Body of pancreas (tissue), 4 donors: ENCODE data around the gene WWOX.

Source experiments
- CTCF ChIP-seq, 7 experiments: fragments of 450-650 bp in 4 of 7; fragments of 200-600 bp in 3 of 7; sonication (generic) in 3 of 7; IDR thresholded peaks; one replicate each; pipeline ENCODE4 v1.5.1; 2016 to 2019; ENCODE audit warnings: antibody characterized with exemption in 7 of 7
- POLR2A ChIP-seq, 3 donors: fragments of 450-650 bp; IDR thresholded peaks; one replicate each; pipeline ENCODE4 v1.6.1; 2016; ENCODE audit warnings: antibody characterized with exemption in 3 of 3, mild to moderate bottlenecking in 2 of 3

GRCh38 chr16:78317564-78318240, 218.2 kb downstream of the WWOX start:
- no peak for TF ChIP-seq CTCF (IDR thresholded peaks at IDR 0.05)
- no peak for TF ChIP-seq POLR2A (IDR thresholded peaks at IDR 0.05)
